ENCODE data around the gene TSSK3. TPM values are rescaled to one million over a fixed set of nuclear protein-coding genes. Genes with fewer than 3 reads are reported as not detected.

The TSSK3 gene
- total and polyA plus RNA-seq, 9 of the 15 experiments (the other 6 are each of a cell fraction or from before 2014, with no cell fraction given): 0.27 to 2.8 (median 1.9) TPM

GRCh38 chr1:32394141-32394889 lies 32.0 kb downstream of the TSSK3 start, which contains the start of gene BSDC1 (continued):
- TF ChIP-seq BRF1 (IDR thresholded peaks at IDR 0.05; ENCODE audit: borderline replicate concordance, extremely low read depth, insufficient read length): no peak
- TF ChIP-seq ZNF780A (CRISPR knock-in tag; IDR thresholded peaks at IDR 0.05): no peak
- no peak for TF ChIP-seq RBM34 (IDR thresholded peaks at IDR 0.05; ENCODE audit: borderline replicate concordance, insufficient read depth, low read length)
- TF ChIP-seq, protein P1, sequence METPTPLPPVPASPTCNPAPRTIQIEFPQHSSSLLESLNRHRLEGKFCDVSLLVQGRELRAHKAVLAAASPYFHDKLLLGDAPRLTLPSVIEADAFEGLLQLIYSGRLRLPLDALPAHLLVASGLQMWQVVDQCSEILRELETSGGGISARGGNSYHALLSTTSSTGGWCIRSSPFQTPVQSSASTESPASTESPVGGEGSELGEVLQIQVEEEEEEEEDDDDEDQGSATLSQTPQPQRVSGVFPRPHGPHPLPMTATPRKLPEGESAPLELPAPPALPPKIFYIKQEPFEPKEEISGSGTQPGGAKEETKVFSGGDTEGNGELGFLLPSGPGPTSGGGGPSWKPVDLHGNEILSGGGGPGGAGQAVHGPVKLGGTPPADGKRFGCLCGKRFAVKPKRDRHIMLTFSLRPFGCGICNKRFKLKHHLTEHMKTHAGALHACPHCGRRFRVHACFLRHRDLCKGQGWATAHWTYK (CRISPR knock-in tag; IDR thresholded peaks at IDR 0.05): peak; percentile 82
- no peak for TF ChIP-seq ZNF707 (CRISPR knock-in tag; conservative IDR thresholded peaks at IDR 0.05)
- 0 out of 2 replicates have a peak, but pooled peaks have one; percentile 34 for TF ChIP-seq TCF7 (IDR thresholded peaks at IDR 0.05; ENCODE audit: borderline replicate concordance)
- peak; percentile 98 for TF ChIP-seq ZFX (CRISPR knock-in tag; IDR thresholded peaks at IDR 0.05)
- TF ChIP-seq MXI1 (IDR thresholded peaks at IDR 0.05; ENCODE audit: low read depth, low read length): peak; percentile 23; the same call in 1 of the 2 replicates
- no peak for TF ChIP-seq MGA (IDR thresholded peaks at IDR 0.05)
- TF ChIP-seq ZNF347 (CRISPR knock-in tag; IDR thresholded peaks at IDR 0.05; ENCODE audit: low read depth): no peak
- TF ChIP-seq ZNF668 (CRISPR knock-in tag; IDR thresholded peaks at IDR 0.05): no peak
- TF ChIP-seq NR2C1 (IDR thresholded peaks at IDR 0.05): peak; percentile 98
- peak; percentile 99 for TF ChIP-seq NR2C1 (tag; IDR thresholded peaks at IDR 0.05)
- TF ChIP-seq MIER1 (IDR thresholded peaks at IDR 0.05; ENCODE audit: low read depth): no peak; the same call in 1 of the 2 replicates
- no peak for TF ChIP-seq PTBP1 (IDR thresholded peaks at IDR 0.05; ENCODE audit: low read depth, low read length)
- TF ChIP-seq HIVEP1 (CRISPR knock-in tag; IDR thresholded peaks at IDR 0.05): no peak
